Right lobe of liver (tissue), 4 donors: ENCODE results near the gene ASXL1.

Experiments used
- POLR2A ChIP-seq: fragments of 450-650 bp; IDR thresholded peaks from one replicate; pipeline ENCODE4 v1.6.1; 2017; ENCODE audit warnings: antibody characterized with exemption, mild to moderate bottlenecking
- TF ChIP-seq, protein P1 (sequence below), 4 donors: fragments of 200-600 bp in 3 of 4; fragments of 450-650 bp in 1 of 4; IDR thresholded peaks; one replicate each; pipeline versions ENCODE4 v1.5.1 to v1.8.0; 2016 to 2022; ENCODE audit warnings: antibody characterized with exemption in 4 of 4, mild to moderate bottlenecking in 2 of 4
- donor health status: DM: no; HTN: no; CAD: no.
- donor health status: DM: no; HTN: no; CAD: no.
- donor health status: DM: no; HTN: yes; CAD: no.

DNA sequence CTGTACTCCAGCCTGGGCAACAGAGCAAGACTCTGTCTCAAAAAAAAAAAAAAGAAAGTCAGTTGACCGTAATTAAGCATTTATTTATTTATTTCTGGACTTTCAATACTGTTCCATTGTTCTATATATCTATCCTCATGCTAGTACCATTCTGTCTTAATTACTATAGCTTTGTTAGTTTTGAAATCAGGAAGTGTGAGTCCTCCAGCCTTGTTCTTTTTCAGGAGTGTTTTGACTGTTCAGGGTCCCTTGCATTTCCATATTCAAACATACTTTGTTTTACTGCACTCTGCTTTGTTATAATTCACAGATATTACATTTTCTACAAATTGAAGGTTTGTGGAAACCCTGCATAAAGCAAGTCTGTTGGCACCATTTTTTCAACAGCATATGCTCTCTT, 36.7 kb upstream of the ASXL1 start:
- TF ChIP-seq POLR2A, result no peak
- TF ChIP-seq, protein P1, sequence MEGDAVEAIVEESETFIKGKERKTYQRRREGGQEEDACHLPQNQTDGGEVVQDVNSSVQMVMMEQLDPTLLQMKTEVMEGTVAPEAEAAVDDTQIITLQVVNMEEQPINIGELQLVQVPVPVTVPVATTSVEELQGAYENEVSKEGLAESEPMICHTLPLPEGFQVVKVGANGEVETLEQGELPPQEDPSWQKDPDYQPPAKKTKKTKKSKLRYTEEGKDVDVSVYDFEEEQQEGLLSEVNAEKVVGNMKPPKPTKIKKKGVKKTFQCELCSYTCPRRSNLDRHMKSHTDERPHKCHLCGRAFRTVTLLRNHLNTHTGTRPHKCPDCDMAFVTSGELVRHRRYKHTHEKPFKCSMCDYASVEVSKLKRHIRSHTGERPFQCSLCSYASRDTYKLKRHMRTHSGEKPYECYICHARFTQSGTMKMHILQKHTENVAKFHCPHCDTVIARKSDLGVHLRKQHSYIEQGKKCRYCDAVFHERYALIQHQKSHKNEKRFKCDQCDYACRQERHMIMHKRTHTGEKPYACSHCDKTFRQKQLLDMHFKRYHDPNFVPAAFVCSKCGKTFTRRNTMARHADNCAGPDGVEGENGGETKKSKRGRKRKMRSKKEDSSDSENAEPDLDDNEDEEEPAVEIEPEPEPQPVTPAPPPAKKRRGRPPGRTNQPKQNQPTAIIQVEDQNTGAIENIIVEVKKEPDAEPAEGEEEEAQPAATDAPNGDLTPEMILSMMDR (IDR thresholded peaks at IDR 0.05), result no peak
